ENCODE measurements around the gene SCAMP4.

The SCAMP4 gene

DNA sequence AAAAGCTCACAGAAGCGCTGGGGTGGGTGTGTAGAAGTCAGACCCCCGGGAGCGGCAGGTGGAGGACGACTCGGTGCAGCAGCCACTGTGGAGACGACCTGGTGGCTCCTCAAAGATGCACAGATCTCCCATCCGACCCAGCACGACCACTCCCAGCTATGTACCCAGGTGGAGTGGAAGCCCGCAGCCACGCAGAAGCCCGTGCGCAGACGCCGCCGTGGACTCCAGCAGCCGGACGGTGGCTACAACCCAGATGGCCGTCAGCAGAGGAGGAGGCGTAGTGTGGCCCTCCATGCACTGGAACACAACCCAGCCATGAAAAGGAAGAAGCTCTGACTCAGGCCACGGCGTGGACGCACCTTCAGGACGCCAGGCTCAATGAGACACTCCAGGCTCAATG, 57.5 kb downstream of the SCAMP4 start:
- DNase-seq = no peak

DNA sequence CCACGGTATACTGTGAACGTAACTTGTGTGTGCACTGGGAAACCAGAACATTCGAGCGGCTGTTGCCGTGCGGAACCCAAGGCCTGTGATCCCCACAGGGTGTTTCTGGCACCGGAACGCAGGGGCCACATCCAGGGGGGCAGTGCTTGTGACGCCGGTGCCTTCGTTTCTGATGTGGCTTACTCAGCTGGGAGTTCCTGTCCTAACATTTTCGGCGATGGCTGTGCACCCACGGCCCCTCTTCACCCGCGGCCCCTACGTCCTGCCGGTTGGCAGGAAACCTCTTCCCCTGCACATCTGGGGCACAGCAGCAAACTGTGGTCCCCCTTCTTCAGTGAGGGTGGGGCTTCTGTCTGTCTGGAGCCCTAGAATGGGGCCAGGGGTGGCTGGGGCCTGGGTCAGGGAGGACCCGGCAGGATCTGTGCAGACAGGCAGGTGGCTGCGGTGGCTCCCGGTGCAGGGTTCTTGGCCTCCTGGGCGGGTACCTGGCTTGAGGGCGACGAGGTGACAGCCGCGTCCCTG, 61.9 kb downstream of the SCAMP4 start:
- DNase-seq = no peak

DNA sequence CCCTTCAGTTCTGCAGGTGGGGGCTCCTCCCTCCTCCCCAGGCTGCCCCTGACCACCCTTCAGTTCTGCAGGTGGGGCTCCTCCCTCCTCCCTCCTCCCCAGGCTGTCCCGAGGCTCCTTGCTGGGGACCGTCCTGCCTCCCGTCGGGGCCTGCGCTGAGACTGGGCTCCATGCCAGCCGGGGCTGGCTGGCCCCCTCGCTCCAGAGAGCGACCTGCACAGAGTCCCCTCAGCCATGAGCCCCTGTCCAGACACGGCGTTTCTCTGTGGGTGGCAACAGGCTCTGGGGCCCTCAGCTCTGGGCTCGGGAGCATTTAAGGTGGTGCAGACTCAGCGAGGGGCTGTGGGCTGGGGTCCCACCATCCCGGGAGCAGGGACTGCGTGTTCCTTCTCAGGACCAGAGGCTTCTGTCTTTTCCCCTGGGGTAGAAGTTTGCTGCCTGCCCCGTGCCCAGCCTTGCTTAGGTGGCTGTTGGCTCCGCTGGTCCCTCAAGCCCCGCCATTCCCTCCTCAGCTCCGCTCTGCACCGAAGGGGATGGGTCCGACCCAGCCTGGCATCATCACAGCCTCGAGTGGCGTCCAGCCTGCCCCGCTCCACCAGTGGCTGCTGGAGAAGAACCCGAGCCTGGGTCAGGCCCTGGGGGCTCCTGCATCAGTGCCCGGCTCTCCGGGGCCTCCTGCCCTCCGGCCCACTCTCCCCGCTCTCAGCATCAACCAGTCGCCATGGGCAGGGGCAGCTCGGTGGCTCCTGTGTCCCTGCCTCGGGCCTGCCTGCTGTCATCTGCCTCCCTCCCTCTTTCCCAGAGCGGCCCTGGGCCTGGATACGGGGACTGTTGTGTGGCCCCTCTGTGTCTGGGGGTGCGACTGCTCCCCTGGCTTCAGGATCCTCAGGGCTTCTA, 63.3 kb downstream of the SCAMP4 start:
- DNase-seq = no peak

DNA sequence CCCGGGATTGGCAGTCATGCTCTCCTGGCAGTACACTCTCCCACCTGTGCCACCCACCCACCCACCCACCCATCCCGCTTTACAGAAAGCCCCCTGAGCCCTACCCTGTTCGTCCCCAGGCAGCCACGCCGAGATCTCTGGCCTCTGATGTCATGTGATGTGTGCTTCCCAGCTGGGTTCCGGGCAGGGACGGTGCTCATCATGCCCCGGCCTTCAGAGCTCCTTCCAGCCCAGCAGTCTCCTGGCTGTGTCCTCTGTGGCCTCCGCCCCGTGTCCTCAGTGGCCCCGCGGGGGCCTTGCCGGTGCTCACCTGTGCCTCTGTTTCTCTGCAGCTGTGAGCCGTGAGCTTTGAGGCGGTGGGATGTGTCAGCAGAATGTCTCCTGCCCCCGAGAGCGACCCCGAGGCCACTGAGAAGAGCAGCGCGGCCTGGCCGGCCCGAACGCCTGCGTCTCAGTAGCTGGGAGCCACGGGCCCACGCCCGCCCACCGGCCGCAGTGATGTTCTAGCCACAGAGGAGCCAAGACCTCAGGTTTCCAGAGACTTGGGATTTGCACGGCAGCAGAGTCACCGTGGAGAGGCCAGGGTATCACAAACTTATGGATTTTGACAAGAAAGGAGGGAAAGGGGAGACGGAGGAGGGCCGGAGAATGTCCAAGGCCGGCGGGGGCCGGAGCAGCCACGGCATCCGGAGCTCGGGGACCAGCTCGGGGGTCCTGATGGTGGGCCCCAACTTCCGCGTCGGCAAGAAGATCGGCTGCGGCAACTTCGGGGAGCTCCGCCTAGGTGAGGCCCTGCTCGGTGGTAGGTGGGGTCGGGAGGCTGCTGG, 64.2 kb downstream of the SCAMP4 start:
- no peak for DNase-seq

DNA sequence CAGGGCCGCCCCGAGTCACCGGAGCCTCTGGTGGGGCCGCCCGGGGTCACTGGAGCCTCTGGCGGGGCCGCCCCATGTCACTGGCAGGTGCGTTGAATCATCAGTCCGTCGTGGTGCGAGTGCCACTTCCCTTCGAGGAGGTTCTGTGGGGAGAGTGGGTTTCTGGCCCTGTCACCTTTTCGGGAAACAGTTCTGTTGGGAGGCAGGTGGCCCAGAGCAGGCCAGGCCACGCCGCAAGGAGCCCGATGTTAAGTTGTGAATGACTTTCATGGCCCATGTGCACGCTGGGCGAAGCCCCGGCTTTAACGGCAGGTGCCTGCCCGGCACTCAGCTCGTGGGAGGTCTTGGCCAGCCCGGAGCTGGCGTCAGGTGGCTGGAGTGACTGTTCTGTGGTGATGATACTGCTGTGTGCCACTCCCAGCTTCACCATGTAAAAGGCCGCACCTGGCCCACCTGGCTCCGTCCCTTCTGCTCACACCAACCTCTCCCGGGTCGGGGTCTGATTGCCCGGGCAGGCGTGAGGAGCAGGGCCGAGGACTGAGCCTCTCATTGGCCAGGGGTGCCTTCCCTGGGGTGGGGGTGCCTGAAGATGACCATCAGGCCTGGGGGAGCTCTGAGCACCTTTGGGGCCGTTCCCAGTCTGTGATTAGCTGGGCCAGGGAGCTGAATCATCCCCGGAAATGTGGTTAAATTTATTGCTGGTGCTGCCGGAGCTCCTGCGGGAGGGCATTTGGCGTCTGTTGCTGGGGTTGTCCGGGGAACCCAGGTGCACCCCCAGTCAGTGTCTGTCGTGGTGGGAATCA, 65.0 kb downstream of the SCAMP4 start:
- DNase-seq = no peak

DNA sequence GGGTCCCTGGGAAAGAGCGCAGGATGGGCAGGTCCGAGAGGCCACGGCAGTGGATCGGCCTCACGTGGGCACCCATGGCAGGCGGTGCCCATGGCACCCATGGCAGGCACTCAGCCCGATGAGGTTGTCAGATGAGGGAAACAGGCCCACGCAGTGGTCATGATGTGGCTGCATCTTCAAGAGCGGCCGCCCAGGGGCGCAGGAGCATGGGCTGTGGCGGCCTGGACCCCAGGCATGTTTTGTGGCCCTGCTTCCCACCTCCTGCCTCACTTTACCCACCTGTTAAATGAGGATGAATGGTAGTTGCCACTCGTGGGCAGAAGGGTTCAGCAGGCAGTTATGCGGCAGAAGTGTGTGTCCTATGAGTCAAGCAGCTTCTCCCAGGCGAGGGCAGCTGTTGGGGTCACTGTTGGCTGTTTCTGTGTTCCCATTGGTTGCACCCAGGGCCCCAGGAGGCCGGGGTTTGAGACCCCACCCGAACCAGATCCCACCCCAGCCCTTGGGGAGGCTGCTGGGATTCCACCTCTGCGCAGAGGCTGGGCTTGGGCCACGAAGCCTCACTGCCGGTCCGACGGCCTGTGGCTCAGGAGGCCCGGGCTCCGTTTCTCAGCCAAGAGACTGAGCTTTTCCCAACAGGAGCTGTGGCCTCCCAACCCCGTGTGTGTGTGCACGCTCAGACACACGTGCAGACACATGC, 65.8 kb downstream of the SCAMP4 start:
- no peak for DNase-seq

DNA sequence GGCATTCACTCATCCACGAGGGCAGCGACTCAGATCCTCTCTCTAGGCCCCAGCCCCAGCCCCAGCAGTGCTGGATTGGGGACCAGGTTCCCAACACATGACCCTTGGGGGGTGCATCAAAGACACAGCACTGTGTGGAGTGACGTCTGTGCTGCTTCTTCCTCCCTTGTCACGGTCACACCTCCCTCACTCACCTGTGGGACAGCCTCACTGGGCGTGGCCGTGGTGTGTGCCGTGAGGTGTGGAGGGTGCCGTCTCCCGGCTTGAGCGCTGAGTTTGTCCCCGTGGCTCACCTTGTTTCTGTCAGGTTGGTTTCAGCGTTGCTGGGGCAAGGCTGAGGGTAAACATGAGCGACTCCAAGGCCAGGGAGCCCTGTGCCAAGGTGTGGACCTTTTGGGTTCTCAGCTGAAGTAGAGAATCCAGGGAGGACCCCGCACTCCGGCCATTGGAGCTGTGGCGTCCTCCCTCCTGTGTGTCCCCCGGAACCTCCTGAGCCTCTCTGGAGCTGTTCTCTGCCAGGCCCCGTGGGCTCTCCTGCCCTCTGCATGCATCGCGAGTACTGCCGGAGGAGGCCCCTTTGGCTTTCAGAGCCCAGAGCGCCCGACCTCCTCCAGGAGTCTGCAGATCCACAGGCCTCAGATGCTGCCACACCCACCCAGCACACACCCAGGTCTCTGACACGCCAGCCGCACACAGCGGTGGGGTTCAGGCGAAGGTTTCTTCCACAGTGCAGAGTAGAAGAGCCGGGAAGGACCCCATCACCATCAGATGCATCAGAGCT, 69.4 kb downstream of the SCAMP4 start:
- DNase-seq = no peak

DNA sequence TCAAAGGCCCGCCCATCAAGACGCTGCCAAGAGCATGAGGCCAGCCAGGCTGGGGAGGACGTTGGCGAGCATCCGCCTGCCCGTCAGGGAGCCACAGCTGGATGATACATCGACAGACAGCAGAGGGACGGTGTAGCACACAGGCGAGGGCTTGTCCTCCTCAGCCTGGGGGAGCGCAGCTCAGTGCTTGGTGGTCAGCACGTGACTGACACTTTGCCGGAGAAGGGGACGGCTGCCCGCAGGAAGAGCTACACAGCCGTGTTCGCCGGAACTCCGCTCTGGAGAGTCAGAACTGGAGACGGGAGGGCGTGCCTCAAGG, 69.9 kb downstream of the SCAMP4 start:
- DNase-seq = no peak
